Pancreas (tissue), 10 donors: ENCODE data around the gene GATAD2B. TPM values are rescaled to one million over a fixed set of nuclear protein-coding genes. Genes with fewer than 3 reads are reported as not detected.
A peak's percentile ranks its signal among the peaks of the same experiment; 100 is the strongest.

Experiments
- ATAC-seq, 4 donors: fragments of 200-7000 bp; cut with Tn5 transposase; one replicate each; pipeline versions ENCODE4 v1.8.0 to v1.9.1; 2020; ENCODE audit warnings: mild to moderate bottlenecking in 4 of 4, moderate library complexity in 4 of 4
- DNase-seq, 6 donors: peaks; one replicate each; pipeline ENCODE4 v3.0.0-alpha.2; 2020
- FAIRE-seq: peaks from 2 replicates; lab custom pipeline; 2012; peaks lifted over from hg19 to GRCh38; lab: Jason Lieb, UNC
- H3K27ac ChIP-seq, 4 donors: fragments of 200-600 bp; sonication (generic); 1 replicate in 3 of 4; 2 replicates in 1 of 4; pipeline versions ENCODE4 v1.5.0 to v1.8.0; 2020
- H3K27me3 ChIP-seq, 4 donors: fragments of 200-600 bp; one replicate each; pipeline ENCODE4 v1.8.0; 2021
- H3K36me3 ChIP-seq, 3 donors: fragments of 200-600 bp; sonication (generic) in 1 of 3; one replicate each; pipeline versions ENCODE4 v1.5.0 to v1.8.0; 2020 to 2021
- H3K4me1 ChIP-seq, 3 donors: fragments of 200-600 bp; one replicate each; pipeline ENCODE4 v1.8.0; 2021
- H3K4me3 ChIP-seq, 4 donors: fragments of 200-600 bp; sonication (generic) in 2 of 4; one replicate each; pipeline versions ENCODE4 v1.5.0 to v1.8.0; 2020 to 2021
- H3K9me3 ChIP-seq, 4 donors: fragments of 200-600 bp; one replicate each; pipeline ENCODE4 v1.8.0; 2021
- CTCF ChIP-seq, 4 donors: fragments of 200-600 bp; sonication (generic) in 3 of 4; IDR thresholded peaks; one replicate each; pipeline versions ENCODE4 v1.5.0 to v1.8.0; 2021; ENCODE audit warnings: antibody characterized with exemption in 4 of 4
- WGBS, 2 donors: extraction: QIAGEN DNeasy Blood & Tissue Kit; methylation state at CpG; one replicate each; pipeline ENCODE4 v1.1.7; 2013; 5-methylcytosine and 5-hydroxymethylcytosine counted together
- intact Hi-C, 3 donors: fragments of 100-400 bp; cut with DNase I; formaldehyde crosslinking; loops; one replicate each; pipeline versions ENCODE4 v1.11.1 to v1.14.2; 2022
- polyA plus RNA-seq, 2 donors: library from polyadenylated mRNA; stranded (reverse); fragments of 200-250 nt; gene quantifications; one replicate each; pipeline ENCODE4 v1.2.3, GENCODE V29; 2013
- total RNA-seq, 6 donors: library from RNA; stranded (reverse); fragmentation: NEBNext Ultra II Directional in 4 of 6; extraction: Animal tissue kit (Norgen Biotek cat#: 25700) in 4 of 6; gene quantifications; one replicate each; pipeline versions ENCODE4 v1.2.1 to v1.2.4, GENCODE V29; 2021 to 2023
- donor health status: healthy with polysubstance abuse.
- donor health status: DM: no; HTN: no; CAD: no; lungs with moderate emphysema.
- donor health status: DM: no; HTN: no; CAD: no.
- donor health status: control.
- donor health status: control.
- donor health status: Bipolar disorder and iron deficiency.
- donor health status: DM: yes; HTN: yes; CAD: no.
- donor health status: DM: no; HTN: no; CAD: no.
- donor health status: DM: no; HTN: no; CAD: no.
- donor health status: DM: yes; HTN: yes; CAD: no.

Gene GATAD2B
- total and polyA plus RNA-seq, 8 donors: 4.8 to 27.1 (median 16.2) TPM

DNA sequence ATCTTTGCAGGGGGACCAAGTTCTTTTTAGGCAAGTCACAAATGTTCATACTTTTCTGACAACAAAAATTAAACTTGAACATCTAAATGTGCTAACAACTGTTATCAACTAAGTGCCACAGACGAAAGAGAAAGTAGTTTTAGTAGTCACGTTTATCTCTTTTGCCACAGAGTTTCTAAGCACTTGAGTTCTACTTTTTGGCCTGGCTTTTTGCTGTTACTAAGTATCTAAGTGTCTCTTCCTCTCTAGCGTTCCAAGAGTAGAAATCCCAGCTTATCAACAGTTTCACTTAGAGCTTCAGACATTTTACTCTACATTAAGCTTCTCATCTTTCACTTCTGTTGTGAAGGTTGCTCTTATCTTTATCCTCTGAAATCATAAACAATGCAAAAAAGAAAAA, 34.2 kb downstream of the GATAD2B start:
- 22 to 30% methylated on average over 3 of the region's 3 CpGs for WGBS, 2 donors
- intact Hi-C loops: no loop called here
- no peak overlapping the region for H3K4me3 ChIP-seq
- ATAC-seq (no peak), DNase-seq (no peak), FAIRE-seq (no peak)
- no peaks in the 10 kb centered on the region for H3K36me3 ChIP-seq
- H3K27me3 ChIP-seq: no peaks in the 10 kb centered on the region
- no peak for TF ChIP-seq CTCF (IDR thresholded peaks at IDR 0.05)
- no peaks in the 10 kb centered on the region for H3K9me3 ChIP-seq
- no peak overlapping the region for H3K27ac ChIP-seq
- H3K4me1 ChIP-seq: peaks cover 0 to 3% (median 2%) of the 10 kb centered on the region in 3 donors

DNA sequence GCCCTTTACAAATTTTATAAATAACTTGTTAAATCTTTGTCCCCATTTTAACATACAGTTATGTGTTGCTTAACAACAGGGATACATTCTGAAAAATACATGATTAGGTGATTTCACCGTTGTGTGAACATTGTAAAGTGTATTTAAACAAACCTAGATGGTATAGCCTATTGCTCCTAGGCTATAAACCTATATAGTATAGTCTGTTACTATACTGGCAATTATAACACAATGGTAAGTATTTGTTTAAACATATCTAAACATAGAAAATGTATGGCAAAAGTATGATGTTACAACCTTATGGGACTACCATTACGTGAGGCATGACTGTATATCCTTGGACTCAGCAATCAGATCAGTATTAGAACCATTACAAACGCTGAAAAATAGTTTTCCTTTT, 36.6 kb downstream of the GATAD2B start:
- ATAC-seq (no peak), FAIRE-seq (no peak), DNase-seq (no peak)
- 82 to 85% methylated on average over 3 of the region's 3 CpGs for WGBS, 2 donors
- no peak for TF ChIP-seq CTCF (IDR thresholded peaks at IDR 0.05)
- no peak overlapping the region for H3K27ac ChIP-seq
- H3K36me3 ChIP-seq: no peaks in the 10 kb centered on the region
- H3K9me3 ChIP-seq: no peaks in the 10 kb centered on the region
- peaks cover 3 to 12% (median 7%) of the 10 kb centered on the region in 3 donors for H3K4me1 ChIP-seq
- intact Hi-C loops: no loop called here
- no peak overlapping the region for H3K4me3 ChIP-seq
- no peaks in the 10 kb centered on the region for H3K27me3 ChIP-seq

DNA sequence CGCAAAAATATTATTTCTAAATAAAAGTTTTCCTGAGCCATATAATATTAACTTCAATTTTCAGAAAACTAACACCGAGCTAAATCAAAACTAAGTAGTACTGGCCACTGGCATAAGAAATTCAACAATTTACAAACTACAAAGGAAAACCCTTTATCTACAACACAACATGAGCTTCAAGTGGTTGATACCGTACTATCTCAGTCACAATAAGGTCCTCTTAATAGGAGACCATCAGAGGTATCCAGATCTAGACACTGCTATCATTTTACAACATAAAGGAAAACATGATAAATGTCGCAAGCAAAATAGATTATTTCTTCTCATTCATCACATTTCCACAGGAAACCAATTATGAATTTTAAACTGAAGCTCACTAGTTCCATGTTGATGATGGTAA, 39.5 kb downstream of the GATAD2B start:
- H3K4me1 ChIP-seq: peaks cover 3 to 18% (median 12%) of the 10 kb centered on the region in 3 donors
- intact Hi-C loops: no loop called here
- no peak overlapping the region for H3K27ac ChIP-seq
- ATAC-seq (no peak), DNase-seq (no peak), FAIRE-seq (no peak)
- no peak for TF ChIP-seq CTCF (IDR thresholded peaks at IDR 0.05)
- no peaks in the 10 kb centered on the region for H3K27me3 ChIP-seq
- H3K9me3 ChIP-seq: no peaks in the 10 kb centered on the region
- 88 to 93% methylated on average over 4 of the region's 4 CpGs for WGBS, 2 donors
- no peaks in the 10 kb centered on the region for H3K36me3 ChIP-seq
- H3K4me3 ChIP-seq: no peak overlapping the region

DNA sequence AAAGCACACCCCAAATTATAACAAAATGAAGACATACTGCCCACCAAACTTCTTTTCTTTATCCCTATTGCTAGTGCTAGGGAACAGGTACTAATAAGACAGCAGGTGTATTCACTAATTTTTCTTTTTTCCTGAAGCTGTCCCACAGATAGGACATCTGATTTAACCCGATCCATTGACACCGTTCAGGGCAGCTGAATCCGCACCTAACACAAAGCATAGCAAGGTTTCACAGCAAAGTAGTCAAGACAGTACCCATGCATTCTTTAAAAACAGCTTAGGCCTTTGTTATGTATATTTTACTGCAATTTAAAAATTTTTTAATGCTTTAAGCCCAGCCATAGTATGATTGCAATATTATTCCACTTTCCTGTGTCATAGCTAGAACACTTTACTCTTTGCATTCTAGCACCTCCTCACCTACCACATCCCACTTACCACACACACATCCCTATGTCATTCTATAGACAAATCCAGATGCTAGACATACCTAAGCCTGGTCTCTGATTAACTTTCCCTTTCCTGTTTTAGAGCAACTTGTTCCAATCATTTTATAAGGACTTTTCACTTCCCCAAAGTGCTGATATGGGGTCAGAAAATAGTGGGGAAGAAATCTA, 40.4 kb downstream of the GATAD2B start:
- intact Hi-C loops: no loop called here
- FAIRE-seq: no peak
- Histone ChIP-seq H3K36me3 (no peaks in the 10 kb centered on the region), H3K4me3 (no peak overlapping the region), H3K27ac (no peak overlapping the region), H3K27me3 (no peaks in the 10 kb centered on the region), H3K9me3 (no peaks in the 10 kb centered on the region), H3K4me1 (peaks cover 0 to 18% (median 12%) of the 10 kb centered on the region in 3 donors)
- DNase-seq: no peak
- TF ChIP-seq CTCF (IDR thresholded peaks at IDR 0.05): no peak
- WGBS, 2 donors: 77 to 89% methylated on average over 3 of the region's 3 CpGs
- ATAC-seq: no peak

GRCh38 chr1:153881751-153882150, 41.0 kb downstream of the GATAD2B start:
- H3K4me3 ChIP-seq: no peak overlapping the region
- H3K27ac ChIP-seq: no peak overlapping the region
- no peaks in the 10 kb centered on the region for H3K9me3 ChIP-seq
- no peaks in the 10 kb centered on the region for H3K36me3 ChIP-seq
- H3K27me3 ChIP-seq: no peaks in the 10 kb centered on the region
- ATAC-seq (peak in 3 of 4 donors; percentile 13 to 28 (median 26)), FAIRE-seq (no peak), DNase-seq (no peak)
- 45 to 58% methylated on average over 9 of the region's 9 CpGs for WGBS, 2 donors
- peaks cover 0 to 18% (median 12%) of the 10 kb centered on the region in 3 donors for H3K4me1 ChIP-seq
- intact Hi-C loops: no loop called here
- no peak for TF ChIP-seq CTCF (IDR thresholded peaks at IDR 0.05)
